GM06990 (cell line): ENCODE data around the gene CNTN5.

ENCODE experiments used
- DNase-seq: peaks from one replicate; pipeline ENCODE4 v3.0.0-alpha.2; 2011; ENCODE audit not compliant: insufficient read length; ENCODE audit errors: extremely low read depth
- H3K27me3 ChIP-seq: replicated peaks from 2 replicates; pipeline ENCODE4 v1.6.0; 2011; ENCODE audit warnings: low read length; ENCODE audit not compliant: control insufficient read depth, insufficient read depth
- H3K36me3 ChIP-seq: 2 replicates; pipeline ENCODE4 v1.5.1; 2011; ENCODE audit warnings: low read length; ENCODE audit not compliant: control insufficient read depth, insufficient read depth
- H3K4me3 ChIP-seq: replicated peaks from 2 replicates; pipeline ENCODE4 v1.5.1; 2011; ENCODE audit warnings: low read depth, mild to moderate bottlenecking, control low read depth, low read length
- CTCF ChIP-seq: IDR thresholded peaks from 2 replicates; pipeline ENCODE4 v1.5.1; 2011; ENCODE audit warnings: low read length, control low read depth, mild to moderate bottlenecking, inconsistent platforms; ENCODE audit not compliant: insufficient read depth, poor library complexity, severe bottlenecking

CNTN5 gene

GRCh38 chr11:99535819-99536218 is 515.1 kb downstream of the CNTN5 start:
- no peak for TF ChIP-seq CTCF
- H3K36me3 ChIP-seq: no peaks in the 10 kb centered on the region
- DNase-seq: no peak
- no peak overlapping the region for H3K4me3 ChIP-seq
- no peaks in the 10 kb centered on the region for H3K27me3 ChIP-seq

DNA sequence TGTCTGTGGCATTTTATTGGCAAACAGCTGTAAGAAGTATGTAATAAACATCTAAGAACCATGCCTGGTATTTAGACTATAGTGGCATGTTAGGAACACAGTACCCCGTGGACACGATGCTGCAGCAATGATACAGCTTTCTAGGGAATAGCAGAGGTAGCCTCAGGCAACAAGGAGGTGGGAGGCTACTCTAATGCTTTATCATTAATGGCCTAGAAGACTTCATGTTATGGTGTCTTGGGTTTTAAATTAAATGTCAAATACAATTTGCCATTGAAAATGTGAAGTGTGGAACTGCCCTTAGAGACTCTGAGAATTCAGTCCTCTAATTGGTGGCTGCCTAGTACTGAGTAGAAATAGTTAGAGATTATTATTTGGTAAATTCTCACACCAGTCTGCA is 516.9 kb downstream of the CNTN5 start:
- no peak for DNase-seq
- no peak for TF ChIP-seq CTCF
- no peaks in the 10 kb centered on the region for H3K27me3 ChIP-seq
- H3K36me3 ChIP-seq: no peaks in the 10 kb centered on the region
- H3K4me3 ChIP-seq: no peak overlapping the region

DNA sequence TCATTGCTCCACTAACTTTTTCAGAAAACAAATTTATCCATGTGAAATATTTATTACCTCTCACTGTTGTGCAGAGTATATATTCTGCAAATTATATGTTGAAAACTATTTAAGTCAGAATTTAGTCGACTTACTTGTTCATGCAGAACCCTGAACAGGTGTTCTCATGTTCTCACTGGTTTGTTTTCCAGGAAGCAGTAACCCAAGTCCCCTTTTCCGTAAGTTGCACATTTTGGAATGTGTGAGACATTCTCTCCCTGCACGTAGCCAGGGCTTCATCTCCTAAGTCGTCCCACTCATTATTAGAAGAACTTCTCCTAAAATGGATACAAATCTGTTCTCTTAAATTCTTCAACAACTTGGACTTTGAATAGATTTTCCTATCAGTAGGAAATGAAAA is 524.9 kb downstream of the CNTN5 start:
- no peak for DNase-seq
- no peak for TF ChIP-seq CTCF
- Histone ChIP-seq H3K4me3 (no peak overlapping the region), H3K27me3 (no peaks in the 10 kb centered on the region), H3K36me3 (no peaks in the 10 kb centered on the region)

DNA sequence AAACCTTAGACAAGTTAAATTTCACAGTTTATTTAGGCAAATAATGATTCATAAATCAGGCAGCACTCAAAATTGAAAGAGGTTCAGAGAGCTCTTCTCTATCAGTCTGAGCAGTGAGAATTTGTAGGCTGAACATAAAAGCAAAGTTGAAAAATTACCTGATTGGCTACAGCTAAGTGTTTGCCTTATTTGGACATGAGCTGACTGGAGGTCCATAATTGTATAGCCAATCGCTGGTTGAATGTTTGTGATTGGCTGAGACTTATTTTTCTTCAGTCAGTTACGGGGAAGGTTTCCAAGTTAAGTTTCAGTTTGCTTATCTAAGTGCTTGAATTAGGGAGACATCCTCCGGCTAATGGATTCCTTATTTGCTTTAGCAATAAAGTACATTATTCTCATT is 527.5 kb downstream of the CNTN5 start:
- Histone ChIP-seq H3K27me3 (no peaks in the 10 kb centered on the region), H3K36me3 (no peaks in the 10 kb centered on the region), H3K4me3 (no peak overlapping the region)
- no peak for DNase-seq
- TF ChIP-seq CTCF: no peak

- no peak for DNase-seq
- H3K27me3 ChIP-seq: no peaks in the 10 kb centered on the region
- no peak overlapping the region for H3K4me3 ChIP-seq
- no peaks in the 10 kb centered on the region for H3K36me3 ChIP-seq
- no peak for TF ChIP-seq CTCF
Measured at GRCh38 chr11:99554232-99554903, 533.6 kb downstream of the CNTN5 start.

GRCh38 chr11:99555486-99555885 is 534.7 kb downstream of the CNTN5 start:
- Histone ChIP-seq H3K27me3 (no peaks in the 10 kb centered on the region), H3K4me3 (no peak overlapping the region), H3K36me3 (no peaks in the 10 kb centered on the region)
- TF ChIP-seq CTCF: no peak
- no peak for DNase-seq
